Stomach (tissue), 9 donors: ENCODE data around the gene NOBOX. TPM values are rescaled to one million over a fixed set of nuclear protein-coding genes. Genes with fewer than 3 reads are reported as not detected.

Experiments used
- DNase-seq, 2 donors: peaks; one replicate each; pipeline versions ENCODE4 v3.0.0 to v3.0.0-alpha.2; 2013 to 2019
- H3K27ac ChIP-seq, 5 donors: fragments of 200-600 bp in 4 of 5; sonication (generic) in 4 of 5; one replicate each; pipeline ENCODE4 v1.5.1; 2013 to 2019; ENCODE audit warnings: mild to moderate bottlenecking in 1 of 5, moderate library complexity in 1 of 5
- H3K27me3 ChIP-seq, 3 donors: fragments of 200-600 bp; sonication (generic); one replicate each; pipeline ENCODE4 v1.5.1; 2017 to 2019; ENCODE audit warnings: mixed run types in 1 of 3
- H3K36me3 ChIP-seq, 4 donors: fragments of 200-600 bp; sonication (generic); 1 replicate in 3 of 4; 2 replicates in 1 of 4; pipeline ENCODE4 v1.5.1; 2016 to 2019
- H3K4me1 ChIP-seq, 4 donors: fragments of 200-600 bp; sonication (generic); one replicate each; pipeline ENCODE4 v1.5.1; 2016 to 2019
- H3K4me3 ChIP-seq, 4 donors: fragments of 200-600 bp; sonication (generic) in 3 of 4; one replicate each; pipeline ENCODE4 v1.5.1; 2016 to 2019; ENCODE audit warnings: mild to moderate bottlenecking in 1 of 4
- H3K9me3 ChIP-seq, 4 donors: fragments of 200-600 bp; sonication (generic); one replicate each; pipeline ENCODE4 v1.5.1; 2016 to 2019
- EP300 ChIP-seq: sonication (generic); formaldehyde crosslinking; IDR thresholded peaks from one replicate; pipeline ENCODE4 v1.6.1; 2017; ENCODE audit warnings: antibody characterized with exemption
- POLR2A ChIP-seq, 4 donors: fragments of 450-650 bp; IDR thresholded peaks; one replicate each; pipeline ENCODE4 v1.6.1; 2016; ENCODE audit warnings: antibody characterized with exemption in 4 of 4, control low read depth in 2 of 4, mild to moderate bottlenecking in 1 of 4, moderate library complexity in 1 of 4
- POLR2AphosphoS5 ChIP-seq, 3 donors: sonication (generic); formaldehyde crosslinking; IDR thresholded peaks; one replicate each; pipeline ENCODE4 v1.6.1; 2016; ENCODE audit warnings: antibody characterized with exemption in 3 of 3
- WGBS, 5 donors: extraction: QIAGEN DNeasy Blood & Tissue Kit in 3 of 5; methylation state at CpG; one replicate each; pipeline versions ENCODE4 v1.1.5 to v1.1.7; 2013 to 2018; 5-methylcytosine and 5-hydroxymethylcytosine counted together
- intact Hi-C: fragments of 100-400 bp; cut with DNase I; formaldehyde crosslinking; loops from one replicate; pipeline ENCODE4 v1.15.1; 2023; ENCODE audit warnings: low total_unique reads
- polyA plus RNA-seq, 3 donors: library from polyadenylated mRNA; stranded (reverse); fragments of 200-250 nt; gene quantifications; one replicate each; pipeline ENCODE4 v1.2.3, GENCODE V29; 2013
- total RNA-seq, 5 donors: library from RNA; depleted of rRNA; stranded (reverse); fragments of >200 nt; gene quantifications; one replicate each; pipeline versions ENCODE4 v1.1.0 to v1.2.3, GENCODE V29; 2014 to 2016
- TF ChIP-seq, protein P1 (sequence below), 7 experiments: fragments of 450-650 bp in 4 of 7; fragments of 200-600 bp in 3 of 7; sonication (generic) in 3 of 7; IDR thresholded peaks; one replicate each; pipeline ENCODE4 v1.5.1; 2016 to 2019; ENCODE audit warnings: antibody characterized with exemption in 7 of 7, control low read depth in 2 of 7, mild to moderate bottlenecking in 1 of 7
- donor health status: healthy with polysubstance abuse.
- donor health status: Bipolar disorder and iron deficiency.
- donor health status: healthy.

The NOBOX gene
- total and polyA plus RNA-seq, 8 donors, result not detected

DNA sequence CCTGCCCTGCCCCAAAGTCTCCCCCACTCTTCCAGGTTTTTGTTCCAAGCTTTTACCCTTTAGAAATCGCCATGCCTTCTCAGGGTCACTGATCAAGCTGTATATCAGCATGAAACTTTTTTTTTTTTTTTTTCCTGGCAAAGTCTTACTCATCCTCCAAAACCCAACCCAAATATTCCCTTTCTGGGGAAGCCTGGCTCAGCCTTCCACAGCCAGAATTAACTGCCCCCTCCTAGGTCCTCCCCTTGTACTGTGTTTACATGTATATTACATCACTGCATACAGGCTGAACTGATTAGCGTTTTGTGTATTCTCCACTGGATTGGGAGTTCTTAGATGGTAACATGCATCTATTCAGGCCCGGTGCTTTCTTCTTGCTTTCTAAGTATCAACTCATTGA lies 4.6 kb upstream of the NOBOX start:
- Histone ChIP-seq H3K27me3 (peaks cover 0 to 10% (median 0%) of the 10 kb centered on the region in 3 donors), H3K36me3 (no peaks in the 10 kb centered on the region), H3K9me3 (no peaks in the 10 kb centered on the region), H3K27ac (no peak overlapping the region), H3K4me1 (peaks cover 0 to 9% (median 0%) of the 10 kb centered on the region in 4 donors), H3K4me3 (no peak overlapping the region)
- DNase-seq, result no peak
- intact Hi-C loops, result no loop called here
- TF ChIP-seq POLR2A (IDR thresholded peaks at IDR 0.05) (no peak), POLR2AphosphoS5 (IDR thresholded peaks at IDR 0.05) (no peak), EP300 (no peak)
- TF ChIP-seq, protein P1, sequence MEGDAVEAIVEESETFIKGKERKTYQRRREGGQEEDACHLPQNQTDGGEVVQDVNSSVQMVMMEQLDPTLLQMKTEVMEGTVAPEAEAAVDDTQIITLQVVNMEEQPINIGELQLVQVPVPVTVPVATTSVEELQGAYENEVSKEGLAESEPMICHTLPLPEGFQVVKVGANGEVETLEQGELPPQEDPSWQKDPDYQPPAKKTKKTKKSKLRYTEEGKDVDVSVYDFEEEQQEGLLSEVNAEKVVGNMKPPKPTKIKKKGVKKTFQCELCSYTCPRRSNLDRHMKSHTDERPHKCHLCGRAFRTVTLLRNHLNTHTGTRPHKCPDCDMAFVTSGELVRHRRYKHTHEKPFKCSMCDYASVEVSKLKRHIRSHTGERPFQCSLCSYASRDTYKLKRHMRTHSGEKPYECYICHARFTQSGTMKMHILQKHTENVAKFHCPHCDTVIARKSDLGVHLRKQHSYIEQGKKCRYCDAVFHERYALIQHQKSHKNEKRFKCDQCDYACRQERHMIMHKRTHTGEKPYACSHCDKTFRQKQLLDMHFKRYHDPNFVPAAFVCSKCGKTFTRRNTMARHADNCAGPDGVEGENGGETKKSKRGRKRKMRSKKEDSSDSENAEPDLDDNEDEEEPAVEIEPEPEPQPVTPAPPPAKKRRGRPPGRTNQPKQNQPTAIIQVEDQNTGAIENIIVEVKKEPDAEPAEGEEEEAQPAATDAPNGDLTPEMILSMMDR (IDR thresholded peaks at IDR 0.05), result no peak
- WGBS, 5 donors, result 50 to 64% (median 57%) methylated on average over 3 of the region's 3 CpGs

DNA sequence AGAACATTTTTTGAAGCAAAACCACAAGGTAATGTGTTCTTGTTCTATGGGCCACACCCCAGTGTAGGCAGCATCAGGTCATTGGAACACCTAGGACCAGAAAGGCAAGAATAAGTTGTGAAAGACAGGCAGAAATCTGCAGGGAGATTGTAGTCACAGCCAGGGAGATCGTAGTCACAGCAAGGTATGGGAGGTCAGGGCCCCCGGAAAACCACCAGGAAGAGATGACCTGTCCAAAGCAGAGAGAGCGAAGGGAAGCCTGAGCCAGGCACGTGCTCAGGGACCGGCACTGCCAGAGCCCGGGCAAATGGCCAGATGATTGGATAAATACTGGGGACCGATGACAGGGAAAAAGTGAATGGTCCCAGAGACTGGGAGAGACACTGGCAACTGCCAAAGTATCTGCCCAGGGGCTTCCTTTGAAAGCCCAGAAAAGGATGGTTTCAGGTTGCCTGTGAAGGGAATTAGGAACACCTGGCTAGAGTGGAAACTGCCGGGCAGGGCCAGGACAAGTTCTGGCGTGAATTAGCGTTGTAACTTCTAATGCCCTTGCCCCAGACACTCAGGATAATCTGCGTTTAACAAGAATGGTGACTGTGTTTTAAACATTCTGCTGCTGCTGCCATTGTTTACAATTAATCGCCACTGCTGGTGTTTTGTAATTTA lies 3.9 kb upstream of the NOBOX start:
- Histone ChIP-seq H3K36me3 (no peaks in the 10 kb centered on the region), H3K4me3 (no peak overlapping the region), H3K27ac (no peak overlapping the region), H3K4me1 (peaks cover 0 to 9% (median 0%) of the 10 kb centered on the region in 4 donors), H3K9me3 (no peaks in the 10 kb centered on the region), H3K27me3 (peaks cover 0 to 10% (median 0%) of the 10 kb centered on the region in 3 donors)
- intact Hi-C loops, result no loop called here
- TF ChIP-seq EP300 (no peak), POLR2AphosphoS5 (IDR thresholded peaks at IDR 0.05) (no peak), POLR2A (IDR thresholded peaks at IDR 0.05) (no peak)
- TF ChIP-seq, protein P1 (IDR thresholded peaks at IDR 0.05), result no peak
- whole genome bisulfite sequencing, 5 donors, result 35 to 59% (median 46%) methylated on average over 12 of the region's 12 CpGs
- DNase-seq, result peak in 1 of 2 donors; percentile 35

DNA sequence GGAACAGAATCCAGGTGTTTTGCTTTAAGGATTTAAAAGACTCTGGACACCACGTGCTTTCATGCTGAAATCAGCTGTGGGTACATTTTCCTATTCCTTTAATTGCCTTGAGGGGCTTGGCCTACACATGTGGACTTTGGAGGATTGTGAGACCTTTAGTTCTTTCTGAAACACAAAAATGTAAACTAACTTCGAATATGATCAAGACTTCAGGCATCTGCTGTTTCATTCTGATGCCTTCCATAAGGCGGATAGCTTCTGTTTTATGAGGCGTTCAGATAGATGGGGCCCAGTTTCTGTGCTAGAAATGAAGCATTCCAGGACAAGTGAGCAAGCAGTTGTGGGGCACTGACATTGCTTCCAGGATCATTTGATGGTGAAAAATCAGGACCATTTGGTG lies 1.5 kb upstream of the NOBOX start:
- TF ChIP-seq EP300 (no peak), POLR2AphosphoS5 (IDR thresholded peaks at IDR 0.05) (no peak), POLR2A (IDR thresholded peaks at IDR 0.05) (no peak)
- TF ChIP-seq, protein P1 (IDR thresholded peaks at IDR 0.05), result no peak

DNA sequence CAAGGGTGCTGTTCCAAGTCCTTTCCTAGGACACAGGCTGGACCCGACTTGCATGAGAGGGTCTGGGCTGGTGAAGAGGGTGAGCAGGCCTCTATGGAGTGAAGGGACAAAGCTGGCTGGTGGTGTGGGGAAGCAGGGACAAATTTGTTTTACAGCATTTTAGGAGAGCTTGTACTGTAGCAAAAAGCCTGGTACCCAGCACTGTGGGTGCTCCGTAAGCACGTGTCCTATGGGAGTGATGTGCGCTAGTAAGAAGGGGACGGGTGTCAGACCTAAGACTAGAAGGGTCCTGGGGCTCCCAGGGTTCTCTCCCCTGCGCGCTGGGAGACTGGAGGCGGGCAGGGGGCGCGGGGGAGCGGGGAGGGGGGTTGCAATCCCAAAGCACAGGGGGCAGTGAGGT lies 391 bp downstream of the NOBOX start:
- TF ChIP-seq POLR2AphosphoS5 (IDR thresholded peaks at IDR 0.05) (no peak), POLR2A (IDR thresholded peaks at IDR 0.05) (no peak), EP300 (no peak)
- TF ChIP-seq, protein P1 (IDR thresholded peaks at IDR 0.05), result no peak
- Histone ChIP-seq H3K27me3 (peaks cover 0 to 12% (median 0%) of the 10 kb centered on the region in 3 donors), H3K4me1 (peaks cover 0 to 8% (median 0%) of the 10 kb centered on the region in 4 donors), H3K4me3 (no peak overlapping the region), H3K36me3 (no peaks in the 10 kb centered on the region), H3K9me3 (no peaks in the 10 kb centered on the region), H3K27ac (no peak overlapping the region)
- no peak for DNase-seq
- WGBS, 5 donors, result 84 to 98% (median 94%) methylated on average over 10 to 11 of the region's 11 CpGs
- intact Hi-C loops, result no loop called here

More for the DNA sequence above, 1.5 kb upstream of the NOBOX start:
- DNase-seq, result no peak
- 59 to 76% (median 70%) methylated on average over 4 of the region's 4 CpGs for WGBS, 5 donors
- H3K27ac ChIP-seq, result no peak overlapping the region
- no peaks in the 10 kb centered on the region for H3K9me3 ChIP-seq
- H3K4me3 ChIP-seq, result no peak overlapping the region
- intact Hi-C loops, result no loop called here
- peaks cover 0 to 12% (median 0%) of the 10 kb centered on the region in 3 donors for H3K27me3 ChIP-seq
- H3K36me3 ChIP-seq, result no peaks in the 10 kb centered on the region
- H3K4me1 ChIP-seq, result peaks cover 0 to 9% (median 0%) of the 10 kb centered on the region in 4 donors
